ENCODE results near the gene GALNS.
"Not testable (repeated sequence)": the region's sequence is repeated elsewhere in the genome, so short reads cannot be mapped to it uniquely, and the experiment has no call there.

GALNS gene

GRCh38 chr16:88891083-88891482 is 34.3 kb upstream of the GALNS start:
- peaks cover 81% of the 10 kb centered on the region for H3K4me1 ChIP-seq
- H3K27me3 ChIP-seq: no peaks in the 10 kb centered on the region
- TF ChIP-seq Cebpa-rat (IDR thresholded peaks at IDR 0.05): no peak
- H3K4me2 ChIP-seq: peak overlapping the region; percentile 66; the same call in 1 of the 2 replicates
- no peak overlapping the region for H3K4me3 ChIP-seq
- peaks cover 81% of the 10 kb centered on the region for H4K20me1 ChIP-seq
- H3K27ac ChIP-seq: no peak overlapping the region
- peaks cover 12% of the 10 kb centered on the region for H3K9me3 ChIP-seq
- no peak overlapping the region for H3K9ac ChIP-seq
- H3K36me3 ChIP-seq: peaks cover 46% of the 10 kb centered on the region

GRCh38 chr16:88889702-88890352 is 33.1 kb upstream of the GALNS start:
- Histone ChIP-seq H3K36me3 (peaks cover 56% of the 10 kb centered on the region), H3K9me3 (peaks cover 12% of the 10 kb centered on the region), H3K4me1 (peaks cover 81% of the 10 kb centered on the region), H4K20me1 (peaks cover 81% of the 10 kb centered on the region)
- H3K4me3 ChIP-seq, H3K4me2 ChIP-seq, H3K9ac ChIP-seq, H3K27me3 ChIP-seq, H3K27ac ChIP-seq: not testable (repeated sequence)

- peaks cover 64% of the 10 kb centered on the region for H3K36me3 ChIP-seq
- H3K9me3 ChIP-seq: peaks cover 12% of the 10 kb centered on the region
- H3K27me3 ChIP-seq: no peaks in the 10 kb centered on the region
- peaks cover 82% of the 10 kb centered on the region for H4K20me1 ChIP-seq
- no peak overlapping the region for H3K4me3 ChIP-seq
- peaks cover 84% of the 10 kb centered on the region for H3K4me1 ChIP-seq
- TF ChIP-seq Cebpa-rat (IDR thresholded peaks at IDR 0.05): no peak
- H3K27ac ChIP-seq: peak overlapping the region; percentile 76
- peak overlapping the region; percentile 87 for H3K4me2 ChIP-seq
- 0 out of 2 replicates have a peak overlapping the region, but pooled peaks have one; percentile 31 for H3K9ac ChIP-seq
Observed at GRCh38 chr16:88888461-88889387, 32.0 kb upstream of the GALNS start.

- peak overlapping the region; percentile 87 for H3K4me2 ChIP-seq
- peaks cover 84% of the 10 kb centered on the region for H3K4me1 ChIP-seq
- H3K9ac ChIP-seq: peak overlapping the region; percentile 59; the same call in 1 of the 2 replicates
- peaks cover 82% of the 10 kb centered on the region for H4K20me1 ChIP-seq
- peak overlapping the region; percentile 31; the same call in 1 of the 2 replicates for H3K4me3 ChIP-seq
- peak overlapping the region; percentile 79 for H3K27ac ChIP-seq
- TF ChIP-seq Cebpa-rat (IDR thresholded peaks at IDR 0.05): no peak
- H3K9me3 ChIP-seq: peaks cover 12% of the 10 kb centered on the region
- H3K27me3 ChIP-seq: no peaks in the 10 kb centered on the region
- H3K36me3 ChIP-seq: peaks cover 71% of the 10 kb centered on the region
Observed at GRCh38 chr16:88888057-88888456, 31.3 kb upstream of the GALNS start.

GRCh38 chr16:88886845-88887521 is 30.2 kb upstream of the GALNS start:
- Histone ChIP-seq H3K36me3 (peaks cover 77% of the 10 kb centered on the region), H4K20me1 (peaks cover 82% of the 10 kb centered on the region), H3K9me3 (peaks cover 12% of the 10 kb centered on the region), H3K4me1 (peaks cover 84% of the 10 kb centered on the region), H3K4me2 (peak overlapping the region; percentile 87), H3K9ac (peak overlapping the region; percentile 12; the same call in 1 of the 2 replicates), H3K27me3 (no peaks in the 10 kb centered on the region), H3K27ac (peak overlapping the region; percentile 79), H3K4me3 (0 out of 2 replicates have a peak overlapping the region, but pooled peaks have one; percentile 31)
- TF ChIP-seq Cebpa-rat (IDR thresholded peaks at IDR 0.05): no peak

- Histone ChIP-seq H3K9me3 (peaks cover 12% of the 10 kb centered on the region), H3K4me2 (peak overlapping the region; percentile 87), H3K9ac (0 out of 2 replicates have a peak overlapping the region, but pooled peaks have one; percentile 12), H3K4me3 (no peak overlapping the region), H3K27me3 (no peaks in the 10 kb centered on the region), H4K20me1 (peaks cover 82% of the 10 kb centered on the region), H3K36me3 (peaks cover 77% of the 10 kb centered on the region), H3K27ac (peak overlapping the region; percentile 79), H3K4me1 (peaks cover 84% of the 10 kb centered on the region)
- no peak for TF ChIP-seq Cebpa-rat (IDR thresholded peaks at IDR 0.05)
Observed at GRCh38 chr16:88886420-88886844, 29.7 kb upstream of the GALNS start.

- TF ChIP-seq Cebpa-rat (IDR thresholded peaks at IDR 0.05): no peak
- Histone ChIP-seq H3K4me1 (peaks cover 86% of the 10 kb centered on the region), H3K27me3 (no peaks in the 10 kb centered on the region), H4K20me1 (peaks cover 82% of the 10 kb centered on the region), H3K9ac (no peak overlapping the region), H3K9me3 (peaks cover 12% of the 10 kb centered on the region), H3K27ac (peak overlapping the region; percentile 49; the same call in 1 of the 2 replicates), H3K4me3 (no peak overlapping the region), H3K4me2 (peak overlapping the region; percentile 87), H3K36me3 (peaks cover 77% of the 10 kb centered on the region)
Observed at GRCh38 chr16:88885693-88886280, 29.0 kb upstream of the GALNS start.

- Histone ChIP-seq H3K4me3 (no peak overlapping the region), H3K36me3 (peaks cover 77% of the 10 kb centered on the region), H3K27ac (peak overlapping the region; percentile 49), H3K4me2 (peak overlapping the region; percentile 87), H4K20me1 (peaks cover 84% of the 10 kb centered on the region), H3K9me3 (peaks cover 4% of the 10 kb centered on the region), H3K27me3 (no peaks in the 10 kb centered on the region), H3K9ac (0 out of 2 replicates have a peak overlapping the region, but pooled peaks have one; percentile 34), H3K4me1 (peaks cover 97% of the 10 kb centered on the region)
- TF ChIP-seq Cebpa-rat (IDR thresholded peaks at IDR 0.05): no peak
Observed at GRCh38 chr16:88884569-88885271, 28.0 kb upstream of the GALNS start.

Measured in BLaER1 (cell line).